ENCODE measurements around the gene ARHGAP26. TPM values are rescaled to one million over a fixed set of nuclear protein-coding genes. Genes with fewer than 3 reads are reported as not detected.
"Not testable (repeated sequence)": the region's sequence is repeated elsewhere in the genome, so short reads cannot be mapped to it uniquely, and the experiment has no call there.

ARHGAP26 gene
- total RNA-seq, 2 donors from 2014 or later = 31.8 to 39.5 TPM

GRCh38 chr5:142904416-142904815 is 134.2 kb downstream of the ARHGAP26 start:
- DNase-seq (ENCODE audit: low spot score) = no peak
- intact Hi-C loops (cut with DNase I) = no loop called here

GRCh38 chr5:142905348-142905747 is 135.2 kb downstream of the ARHGAP26 start:
- DNase-seq (ENCODE audit: low spot score) = no peak
- intact Hi-C loops (cut with DNase I) = no loop called here

- DNase-seq (ENCODE audit: low spot score) = no peak
- intact Hi-C loops (cut with DNase I) = no loop called here
Observed at GRCh38 chr5:142906863-142907671, 136.9 kb downstream of the ARHGAP26 start.

GRCh38 chr5:142908659-142909058 is 138.5 kb downstream of the ARHGAP26 start:
- no peak for DNase-seq (ENCODE audit: low spot score)
- intact Hi-C loops (cut with DNase I) = no loop called here

GRCh38 chr5:142910128-142910527 is 140.0 kb downstream of the ARHGAP26 start:
- DNase-seq (ENCODE audit: low spot score) = no peak
- intact Hi-C loops (cut with DNase I) = no loop called here

GRCh38 chr5:142911170-142911569 is 141.0 kb downstream of the ARHGAP26 start:
- DNase-seq (ENCODE audit: low spot score) = no peak
- intact Hi-C loops (cut with DNase I) = no loop called here

GRCh38 chr5:142911775-142912174 is 141.6 kb downstream of the ARHGAP26 start:
- intact Hi-C loops (cut with DNase I) = no loop called here

GRCh38 chr5:142913728-142914338 is 143.7 kb downstream of the ARHGAP26 start:
- intact Hi-C loops (cut with DNase I) = no loop called here
- DNase-seq (ENCODE audit: low spot score) = no peak

More at GRCh38 chr5:142911775-142912174, 141.6 kb downstream of the ARHGAP26 start:
- no peak for DNase-seq (ENCODE audit: low spot score)

GRCh38 chr5:142915038-142915437 is 144.9 kb downstream of the ARHGAP26 start:
- DNase-seq (ENCODE audit: low spot score) = no peak
- intact Hi-C loops (cut with DNase I) = no loop called here

- DNase-seq (ENCODE audit: low spot score) = no peak
- intact Hi-C loops (cut with DNase I) = no loop called here
Observed at GRCh38 chr5:142915813-142916424, 145.7 kb downstream of the ARHGAP26 start.

- intact Hi-C loops (cut with DNase I) = no loop called here
- no peak for DNase-seq (ENCODE audit: low spot score)
Observed at GRCh38 chr5:142918959-142919635, 148.9 kb downstream of the ARHGAP26 start.

GRCh38 chr5:142920849-142921612 is 150.9 kb downstream of the ARHGAP26 start:
- intact Hi-C loops (cut with DNase I) = loop anchor here (5.0 to 10.0 kb wide), 3 partner anchors 484 to 1224 kb away; partner anchors contain the start of gene NR3C1 (in 1 of the 2)
- no peak for DNase-seq (ENCODE audit: low spot score)

- DNase-seq (ENCODE audit: low spot score) = no peak
- intact Hi-C loops (cut with DNase I) = loop anchor here (5.0 to 10.0 kb wide), 3 partner anchors 482 to 1222 kb away; partner anchors contain the start of gene NR3C1 (in 1 of the 2)
Observed at GRCh38 chr5:142922223-142922952, 152.2 kb downstream of the ARHGAP26 start.

- intact Hi-C loops (cut with DNase I) = loop anchor here (5.0 to 10.0 kb wide), 3 partner anchors 480 to 1220 kb away; partner anchors contain the start of gene NR3C1 (in 1 of the 2)
- no peak for DNase-seq (ENCODE audit: low spot score)
Observed at GRCh38 chr5:142924135-142924883, 154.1 kb downstream of the ARHGAP26 start.

- no peak for DNase-seq (ENCODE audit: low spot score)
- intact Hi-C loops (cut with DNase I) = loop anchor here in 1 of 2 donors (10.0 kb wide), 2 partner anchors 479 to 1219 kb away; partner anchors contain the start of gene NR3C1
Observed at GRCh38 chr5:142925795-142926194, 155.6 kb downstream of the ARHGAP26 start.

- intact Hi-C loops (cut with DNase I) = loop anchor here in 1 of 2 donors (10.0 kb wide), 2 partner anchors 478 to 1218 kb away; partner anchors contain the start of gene NR3C1
- no peak for DNase-seq (ENCODE audit: low spot score)
Observed at GRCh38 chr5:142926549-142926948, 156.4 kb downstream of the ARHGAP26 start.

- not testable (repeated sequence) for DNase-seq (ENCODE audit: low spot score)
- intact Hi-C loops (cut with DNase I) = loop anchor here in 1 of 2 donors (10.0 kb wide), 2 partner anchors 476 to 1216 kb away; partner anchors contain the start of gene NR3C1
Observed at GRCh38 chr5:142928999-142929398, 158.8 kb downstream of the ARHGAP26 start.

Measured in posterior vena cava (tissue), 2 donors.